Gastrocnemius medialis (tissue), 4 donors: ENCODE results near the gene MICAL1.

Experiments
- CTCF ChIP-seq, 5 experiments: fragments of 450-650 bp in 3 of 5; fragments of 200-600 bp in 2 of 5; sonication (generic) in 2 of 5; IDR thresholded peaks in 4 of 5; conservative IDR thresholded peaks in 1 of 5; 1 replicate in 4 of 5; 2 replicates in 1 of 5; pipeline ENCODE4 v1.5.1; 2016 to 2019; ENCODE audit warnings: antibody characterized with exemption in 5 of 5, mild to moderate bottlenecking in 3 of 5, moderate library complexity in 3 of 5
- POLR2A ChIP-seq, 2 donors: fragments of 450-650 bp; IDR thresholded peaks; one replicate each; pipeline ENCODE4 v1.6.1; 2017; ENCODE audit warnings: antibody characterized with exemption in 2 of 2, mild to moderate bottlenecking in 2 of 2, moderate library complexity in 2 of 2

GRCh38 chr6:109443425-109443950 lies 12.1 kb downstream of the MICAL1 start:
- TF ChIP-seq CTCF (IDR thresholded peaks at IDR 0.05 in 4 of 5, conservative IDR thresholded peaks at IDR 0.05 in 1 of 5) (no peak), POLR2A (IDR thresholded peaks at IDR 0.05) (no peak)
